HEK293T (cell line): ENCODE data around the gene ZNF319.

Source experiments
- CTBP1 ChIP-seq: fragments of 450-650 bp; IDR thresholded peaks from 2 replicates; pipeline ENCODE4 v1.6.1; 2016; ENCODE audit warnings: borderline replicate concordance
- FOXM1 ChIP-seq: fragments of 450-650 bp; IDR thresholded peaks from 2 replicates; pipeline ENCODE4 v1.6.1; 2017; ENCODE audit warnings: mild to moderate bottlenecking, borderline replicate concordance
- HDGF ChIP-seq: fragments of 450-650 bp; IDR thresholded peaks from 2 replicates; pipeline ENCODE4 v1.6.1; 2017; ENCODE audit warnings: antibody characterized with exemption, borderline replicate concordance
- SP1 ChIP-seq: fragments of 450-650 bp; IDR thresholded peaks from 2 replicates; pipeline ENCODE4 v1.6.1; 2017

GRCh38 chr16:58018803-58019202, 18.3 kb upstream of the ZNF319 start:
- TF ChIP-seq HDGF (no peak), SP1 (no peak), FOXM1 (no peak), CTBP1 (no peak)
